ENCODE data around the gene LCN1.
"Not testable (repeated sequence)": the region's sequence is repeated elsewhere in the genome, so short reads cannot be mapped to it uniquely, and the experiment has no call there.

The LCN1 gene

DNA sequence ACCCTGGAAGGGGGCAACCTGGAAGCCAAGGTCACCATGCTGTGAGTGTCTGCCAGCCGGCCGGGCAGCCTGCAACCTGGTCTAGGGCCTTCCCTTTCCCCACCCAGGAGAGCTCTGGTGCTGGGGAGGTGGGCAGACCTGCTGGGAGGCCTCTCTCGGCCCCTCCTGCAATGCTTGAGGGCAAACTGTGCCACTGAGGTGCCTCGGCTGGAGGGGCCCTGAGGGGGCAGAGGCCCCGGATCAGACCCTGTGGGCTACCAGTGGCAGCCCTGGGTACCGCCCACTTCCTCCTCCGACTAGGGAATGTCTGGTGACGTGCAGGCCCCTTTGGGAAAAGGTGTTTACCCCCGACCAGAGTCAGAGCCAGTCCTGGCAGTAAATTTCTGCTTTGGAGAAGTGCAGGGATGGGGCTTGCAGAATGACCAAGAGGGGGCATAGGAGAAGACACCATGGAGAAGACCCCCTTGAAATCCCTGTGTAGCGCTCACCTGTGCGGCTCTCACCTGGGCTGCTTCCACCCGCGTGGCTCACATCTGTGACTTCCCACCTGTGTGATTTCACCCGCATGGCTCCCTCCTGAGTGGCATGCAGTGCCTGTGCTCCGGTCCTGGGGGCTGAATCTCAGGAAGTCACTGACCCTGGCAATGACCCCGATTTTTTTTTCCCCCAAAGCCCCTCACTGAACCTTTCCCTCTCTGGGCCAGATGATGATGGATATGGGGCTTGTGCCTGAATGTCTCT, 1.1 kb downstream of the LCN1 start:
- no peak for DNase-seq (ENCODE audit: low read depth in 2 of 3, low spot score in 1 of 3)

DNA sequence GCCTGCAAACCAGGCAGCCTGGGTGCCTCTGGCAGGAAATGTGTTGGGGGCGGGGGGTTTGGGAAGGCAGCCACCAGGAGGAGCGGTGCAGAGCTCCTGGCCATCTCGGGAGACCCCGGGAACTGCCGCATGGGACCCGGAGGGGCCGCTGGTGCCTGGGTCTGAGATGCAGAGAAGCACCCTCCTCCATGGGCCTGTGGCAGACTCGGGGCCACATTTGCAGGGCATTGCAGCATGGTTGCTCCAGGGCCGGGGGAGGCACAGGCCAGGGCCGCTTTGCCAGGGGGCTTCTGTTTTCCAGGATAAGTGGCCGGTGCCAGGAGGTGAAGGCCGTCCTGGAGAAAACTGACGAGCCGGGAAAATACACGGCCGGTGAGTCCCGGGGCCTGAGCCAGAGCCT, 1.7 kb downstream of the LCN1 start:
- no peak for DNase-seq (ENCODE audit: low read depth in 2 of 3, low spot score in 1 of 3)

DNA sequence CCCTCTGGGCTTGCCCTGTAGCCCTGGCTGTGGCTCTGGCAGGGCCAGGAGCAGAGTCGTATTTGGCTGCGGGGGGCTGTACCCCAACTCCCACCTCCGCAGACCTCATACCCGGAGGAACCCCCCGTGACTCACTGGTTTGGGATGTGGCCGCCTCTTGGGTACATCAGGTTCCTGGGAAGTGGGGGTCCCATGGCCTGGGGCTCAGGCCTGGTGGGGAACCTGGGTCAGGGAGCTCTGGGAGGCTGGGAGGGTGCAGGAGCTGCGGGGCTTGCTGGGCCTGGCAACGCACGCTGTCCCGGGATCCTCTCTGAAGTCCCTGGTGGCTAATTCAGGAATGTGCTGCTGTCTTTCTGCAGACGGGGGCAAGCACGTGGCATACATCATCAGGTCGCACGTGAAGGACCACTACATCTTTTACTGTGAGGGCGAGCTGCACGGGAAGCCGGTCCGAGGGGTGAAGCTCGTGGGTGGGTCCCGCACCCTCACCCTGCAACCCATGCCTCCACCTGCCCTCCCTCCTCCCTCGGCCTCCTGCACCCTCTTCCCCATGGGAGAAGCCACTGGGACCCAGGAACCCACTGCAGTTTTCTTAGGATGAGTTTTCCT, 2.4 kb downstream of the LCN1 start:
- no peak for DNase-seq (ENCODE audit: low read depth in 2 of 3, low spot score in 1 of 3)

DNA sequence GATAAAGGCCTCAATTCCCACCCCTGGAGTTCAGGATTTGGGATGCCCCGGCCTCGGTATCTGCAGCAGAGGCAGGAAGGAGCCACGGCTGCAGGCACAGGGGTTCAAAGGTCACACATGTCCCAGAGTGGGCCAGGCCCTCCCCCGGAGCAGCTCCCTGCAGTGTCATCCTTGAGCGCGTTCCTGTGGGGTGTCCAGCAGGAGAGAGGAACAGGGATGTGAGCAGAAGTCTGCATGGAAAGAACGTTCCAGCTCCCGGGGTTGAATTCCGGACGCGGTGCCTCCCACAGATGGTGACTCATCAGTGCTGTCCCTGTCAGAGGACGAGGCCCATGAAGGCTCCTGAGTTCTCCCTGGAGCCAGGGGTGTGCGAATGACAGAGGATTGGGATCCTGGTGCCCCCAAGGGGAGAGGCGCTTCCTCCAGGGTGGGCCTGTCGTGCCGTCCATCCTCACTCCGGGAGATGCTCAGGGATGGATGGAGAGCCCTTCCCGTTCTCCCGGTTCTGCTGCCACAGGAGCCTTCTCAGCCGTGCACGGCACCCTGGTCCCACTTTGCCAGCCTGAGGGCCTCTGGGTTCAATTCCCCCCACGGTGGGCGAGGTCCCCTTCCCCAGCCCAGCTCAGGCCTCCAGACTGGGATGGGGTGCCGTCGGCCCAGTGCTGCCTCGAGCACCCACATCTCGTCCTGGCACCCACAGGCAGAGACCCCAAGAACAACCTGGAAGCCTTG, 3.1 kb downstream of the LCN1 start:
- no peak for DNase-seq (ENCODE audit: low read depth in 2 of 3, low spot score in 1 of 3)

DNA sequence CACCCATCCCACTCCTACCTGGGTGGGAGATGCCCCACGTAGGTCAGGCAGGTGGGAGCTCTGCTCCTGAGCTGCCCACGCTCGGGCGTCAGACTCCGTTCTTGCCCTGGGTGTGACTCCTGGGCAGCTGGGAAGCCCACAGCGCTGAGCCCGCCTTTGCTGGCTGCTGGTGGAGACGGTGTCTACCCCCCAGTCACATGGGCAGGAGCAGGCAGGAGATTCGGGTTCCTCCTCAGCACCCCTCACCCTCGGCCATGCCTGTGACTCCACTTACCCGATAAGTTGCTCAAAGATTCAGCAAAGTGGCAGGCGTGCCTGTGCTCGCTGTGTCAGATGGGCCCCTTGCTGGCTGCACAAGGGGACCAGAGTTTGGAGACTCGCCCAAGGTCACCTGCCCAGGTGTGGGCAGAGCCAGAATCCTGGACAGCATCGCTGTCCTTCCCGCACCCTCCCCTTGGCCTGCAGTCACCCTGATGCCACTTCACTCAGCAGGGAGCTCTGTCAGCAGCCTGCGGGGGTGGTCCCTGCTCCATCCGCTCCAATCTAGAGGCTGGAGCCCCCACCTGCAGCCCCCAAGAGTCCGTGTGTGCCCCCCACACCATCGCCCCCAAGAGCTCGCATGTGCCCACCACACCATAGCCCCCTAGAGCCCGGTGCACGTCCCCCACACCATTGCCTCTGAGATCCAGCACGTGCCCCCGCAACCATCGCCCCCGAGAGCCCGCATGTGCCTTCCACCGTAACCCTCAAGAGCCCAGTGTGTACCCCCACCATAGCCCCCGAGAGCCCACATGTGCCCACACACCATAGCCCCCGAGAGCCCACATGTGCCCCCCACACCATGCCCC, 4.2 kb downstream of the LCN1 start:
- DNase-seq (ENCODE audit: low read depth in 2 of 3, low spot score in 1 of 3), result no peak

DNA sequence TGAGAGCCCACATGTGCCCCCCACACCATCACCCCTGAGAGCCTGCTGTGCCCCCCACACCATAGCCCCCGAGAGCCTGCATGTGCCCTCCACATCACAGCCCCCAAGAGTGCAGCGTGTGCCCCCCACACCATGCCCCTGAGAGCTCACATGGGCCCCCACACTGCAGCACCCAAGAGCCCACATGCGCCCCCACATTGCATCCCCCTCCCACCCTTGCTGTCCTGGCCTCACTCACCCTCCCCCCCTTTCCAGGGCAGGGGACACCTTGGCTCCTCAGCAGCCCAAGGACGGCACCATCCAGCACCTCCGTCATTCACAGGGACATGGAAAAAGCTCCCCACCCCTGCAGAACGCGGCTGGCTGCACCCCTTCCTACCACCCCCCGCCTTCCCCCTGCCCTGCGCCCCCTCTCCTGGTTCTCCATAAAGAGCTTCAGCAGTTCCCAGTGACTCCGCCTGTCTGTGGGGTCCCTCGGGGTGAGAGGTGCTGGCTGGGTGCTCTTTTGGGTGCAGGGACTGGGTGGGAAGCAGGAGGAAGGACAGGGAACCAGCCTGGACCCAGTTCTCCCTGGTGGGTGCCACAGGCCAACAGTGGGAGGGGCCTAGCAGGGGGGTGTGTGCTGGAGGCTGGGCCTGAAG, 5.0 kb downstream of the LCN1 start:
- DNase-seq (ENCODE audit: low read depth in 2 of 3, low spot score in 1 of 3), result no peak

DNA sequence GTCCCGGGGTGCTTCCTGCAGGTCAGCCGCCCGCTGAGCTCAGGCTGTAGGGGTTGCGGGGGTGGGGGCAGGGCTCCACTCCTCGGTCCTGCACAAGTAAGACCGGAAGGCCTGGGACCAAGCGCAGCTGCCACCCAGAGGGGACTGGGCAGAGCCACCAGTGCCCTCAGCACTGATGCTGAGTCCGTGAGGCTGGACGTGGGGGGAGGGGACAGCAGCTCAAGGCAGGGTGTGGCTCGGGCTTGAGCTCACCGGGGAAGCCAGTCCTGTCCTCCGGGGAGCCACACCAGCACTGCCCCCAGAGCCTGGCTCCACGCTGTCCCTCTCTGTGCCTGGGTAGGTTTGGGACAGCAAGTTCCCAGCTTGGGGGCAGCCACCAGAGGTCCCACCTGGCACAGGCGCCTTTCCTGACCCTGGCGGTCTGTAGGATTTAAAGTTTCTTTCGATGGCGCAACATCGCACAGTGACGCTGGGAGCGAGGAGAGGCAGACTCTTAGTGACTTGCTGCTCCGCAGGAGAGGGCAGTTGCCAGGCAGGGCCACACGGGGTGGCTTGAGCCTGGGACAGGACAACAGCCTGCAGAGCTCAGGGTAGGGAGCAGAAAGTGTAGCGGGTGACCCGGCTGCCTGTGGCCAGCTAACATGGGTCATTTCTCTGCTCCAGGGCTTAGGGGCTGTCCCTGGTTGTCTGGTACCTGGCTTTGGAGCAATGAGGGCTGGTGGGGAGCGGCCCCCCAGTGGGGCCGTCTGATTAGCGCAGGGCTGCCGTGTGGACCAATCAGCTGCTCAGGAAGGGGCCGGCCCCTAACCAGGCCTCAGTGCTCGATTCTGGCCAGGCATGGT, 5.7 kb downstream of the LCN1 start:
- no peak for DNase-seq (ENCODE audit: low read depth in 2 of 3, low spot score in 1 of 3)

DNA sequence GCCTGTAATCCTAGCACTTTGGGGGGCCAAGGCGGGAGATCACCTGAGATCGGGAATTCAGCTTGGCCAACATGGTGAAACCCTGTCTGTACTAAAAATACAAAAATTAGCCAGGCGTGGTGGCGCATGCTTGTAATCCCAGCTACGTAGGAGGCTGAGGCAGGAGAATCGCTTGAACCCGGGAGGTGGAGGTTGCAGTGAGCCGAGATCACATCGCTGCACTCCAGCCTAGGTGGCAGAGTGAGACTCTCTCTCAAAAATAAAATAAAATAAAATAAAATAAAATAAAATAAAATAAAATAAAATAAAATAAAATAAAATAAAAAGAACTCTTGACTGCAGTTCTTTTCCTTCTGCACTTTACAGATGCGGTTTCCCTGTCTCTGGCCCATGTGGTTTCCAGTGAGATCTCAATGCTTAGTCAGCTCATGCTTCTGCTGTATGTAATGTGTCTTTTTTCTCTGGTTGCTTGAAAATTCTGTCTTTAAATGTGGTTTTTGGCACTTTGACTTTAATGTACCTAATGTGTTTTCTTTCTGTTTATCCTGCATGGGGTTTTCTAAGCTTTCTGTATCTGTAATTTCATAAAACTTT, 7.7 kb downstream of the LCN1 start:
- not testable (repeated sequence) for DNase-seq (ENCODE audit: low read depth in 2 of 3, low spot score in 1 of 3)

DNA sequence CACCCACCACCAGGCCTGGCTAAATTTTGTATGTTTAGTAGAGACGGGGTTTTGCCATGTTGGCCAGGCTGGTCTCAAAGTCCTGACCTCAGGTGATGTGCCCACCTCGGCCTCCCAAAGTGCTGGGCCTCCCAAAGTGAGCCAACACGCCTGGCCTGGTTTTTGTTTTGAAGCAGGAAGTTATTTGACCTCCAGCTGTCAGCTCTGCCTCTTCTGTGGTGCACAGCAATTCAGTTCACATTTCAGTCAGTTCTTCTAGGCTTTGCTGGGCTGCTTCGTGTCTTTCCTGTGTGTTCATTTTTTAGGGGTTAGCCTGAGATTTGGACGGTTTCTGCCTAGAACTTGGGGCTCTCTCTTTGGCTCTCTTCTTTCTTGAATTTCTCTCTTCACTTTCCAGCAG, 8.9 kb downstream of the LCN1 start:
- no peak for DNase-seq (ENCODE audit: low read depth in 2 of 3, low spot score in 1 of 3)

DNA sequence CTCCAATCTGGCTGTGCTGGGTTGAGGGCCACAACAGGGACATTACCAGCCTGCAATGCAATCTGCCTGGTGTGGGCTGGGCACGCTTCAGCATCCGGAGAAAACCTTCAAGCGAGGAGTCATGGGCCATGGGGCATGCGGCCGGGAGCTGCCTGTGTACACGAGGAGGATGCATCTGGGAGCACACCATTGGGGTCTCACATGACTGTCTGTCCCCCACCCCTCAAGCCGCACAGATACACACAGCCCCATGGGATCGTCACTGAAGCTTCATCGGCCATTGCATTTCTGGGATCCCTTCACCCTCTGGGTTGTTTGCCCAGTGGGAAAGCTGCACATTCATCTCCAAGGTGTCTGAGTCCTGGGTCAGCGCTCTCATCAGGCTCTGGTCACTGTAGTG, 9.9 kb downstream of the LCN1 start:
- no peak for DNase-seq (ENCODE audit: low read depth in 2 of 3, low spot score in 1 of 3)

DNA sequence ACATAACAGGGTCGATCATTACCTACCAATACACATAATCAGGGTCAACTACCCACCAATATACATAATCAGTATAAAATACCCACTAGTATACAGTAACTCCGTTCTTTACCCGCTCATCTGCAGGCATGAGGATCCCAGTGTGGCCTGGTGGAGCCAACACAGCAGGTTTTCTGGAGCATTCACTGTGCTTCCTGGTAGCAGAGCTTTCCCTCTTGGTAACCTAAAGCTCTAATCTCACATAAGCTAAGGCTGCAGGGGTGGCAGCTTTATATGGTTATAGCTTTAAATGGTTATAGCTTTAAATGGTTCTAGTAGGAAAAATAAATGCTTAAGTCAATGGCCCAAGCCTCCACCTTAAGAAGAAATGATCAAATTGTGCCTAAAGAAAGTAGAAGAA, 11.9 kb downstream of the LCN1 start:
- DNase-seq (ENCODE audit: low read depth in 2 of 3, low spot score in 1 of 3), result no peak

DNA sequence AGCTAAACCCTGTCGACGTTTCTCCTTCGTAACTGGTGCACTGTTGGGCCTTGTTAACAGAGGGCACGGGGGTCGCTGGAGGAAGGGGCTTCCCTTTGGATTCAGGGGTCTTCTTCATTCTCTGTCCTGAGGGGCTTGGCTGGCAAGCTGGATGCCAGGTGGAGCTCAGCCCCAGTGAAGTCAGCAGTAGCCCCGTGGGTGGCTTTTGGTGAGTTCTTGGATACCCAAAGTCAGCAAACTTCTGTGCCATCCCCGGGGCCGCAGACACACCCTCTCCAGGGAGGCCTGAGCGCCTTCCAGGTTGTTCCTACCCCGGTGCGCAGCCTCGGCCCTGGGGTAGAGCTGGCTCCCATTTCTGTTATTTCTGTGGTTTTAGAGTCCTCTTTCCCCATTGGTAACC, 12.4 kb downstream of the LCN1 start:
- DNase-seq (ENCODE audit: low read depth in 2 of 3, low spot score in 1 of 3), result no peak

DNA sequence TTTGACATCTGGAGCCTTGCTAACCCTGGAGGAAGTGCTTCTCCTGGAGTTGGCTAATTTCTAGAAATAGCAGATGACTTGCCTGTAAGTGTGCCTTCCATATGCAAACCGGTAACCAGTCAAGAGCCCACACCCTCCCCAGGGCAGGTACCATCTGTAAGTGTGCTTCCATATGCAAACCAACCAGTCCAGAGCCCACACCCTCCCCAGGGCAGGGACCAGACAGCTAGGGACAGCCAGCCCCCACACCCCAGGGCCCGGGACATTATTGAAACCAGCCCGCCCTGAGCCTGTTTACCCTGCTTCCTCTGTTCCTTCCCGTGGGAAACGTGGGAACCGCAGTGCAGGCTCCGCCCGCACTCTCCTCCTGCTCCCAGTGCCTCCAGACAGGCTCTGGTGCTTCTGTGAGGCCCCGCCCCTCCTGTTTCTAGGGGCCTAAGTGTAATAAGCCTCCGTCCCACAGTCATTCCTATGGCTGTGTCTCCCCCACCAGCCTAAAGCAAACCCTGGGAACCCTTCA, 13.0 kb downstream of the LCN1 start:
- not testable (repeated sequence) for DNase-seq (ENCODE audit: low read depth in 2 of 3, low spot score in 1 of 3)

DNA sequence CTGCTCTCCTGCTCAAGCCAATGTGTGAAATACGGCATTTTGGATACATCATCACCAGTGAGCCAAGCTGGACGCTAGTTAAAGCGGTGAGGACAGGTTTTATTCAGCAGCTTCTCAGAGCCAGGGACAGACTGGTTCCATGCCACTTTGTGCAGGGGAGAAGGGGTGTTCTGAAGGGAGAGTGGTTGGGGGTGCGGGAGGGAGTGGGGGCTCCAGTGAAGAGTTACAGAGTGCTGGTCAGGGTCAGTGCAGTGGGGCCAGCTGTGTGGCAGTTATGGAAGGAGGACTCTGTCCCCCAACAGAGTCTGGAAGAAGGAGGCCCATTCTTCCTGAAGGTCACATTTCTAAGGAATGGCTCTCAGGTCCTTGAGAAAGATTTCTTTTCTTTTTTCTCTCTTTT, 13.6 kb downstream of the LCN1 start:
- DNase-seq (ENCODE audit: low read depth in 2 of 3, low spot score in 1 of 3), result not testable (repeated sequence)

DNA sequence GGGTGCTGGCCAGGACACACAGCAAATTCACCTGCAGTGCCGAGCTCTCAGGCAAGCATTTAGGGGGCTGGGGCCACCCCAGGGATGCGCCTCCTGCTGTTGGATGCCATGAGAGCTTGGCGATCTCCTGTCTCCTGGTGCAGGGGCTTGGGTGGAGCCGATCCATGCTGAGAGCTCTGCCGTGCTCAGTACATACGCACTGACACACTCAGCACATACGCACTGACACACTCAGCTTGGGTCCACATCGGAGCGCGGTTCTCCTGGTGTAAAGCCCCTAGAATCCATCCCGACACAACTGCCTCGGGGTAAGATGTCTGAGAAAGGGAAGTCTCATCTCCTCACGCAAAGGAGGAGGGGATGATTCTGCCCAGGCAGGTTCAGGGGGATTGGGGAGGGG, 14.4 kb downstream of the LCN1 start:
- not testable (repeated sequence) for DNase-seq (ENCODE audit: low read depth in 2 of 3, low spot score in 1 of 3)

DNA sequence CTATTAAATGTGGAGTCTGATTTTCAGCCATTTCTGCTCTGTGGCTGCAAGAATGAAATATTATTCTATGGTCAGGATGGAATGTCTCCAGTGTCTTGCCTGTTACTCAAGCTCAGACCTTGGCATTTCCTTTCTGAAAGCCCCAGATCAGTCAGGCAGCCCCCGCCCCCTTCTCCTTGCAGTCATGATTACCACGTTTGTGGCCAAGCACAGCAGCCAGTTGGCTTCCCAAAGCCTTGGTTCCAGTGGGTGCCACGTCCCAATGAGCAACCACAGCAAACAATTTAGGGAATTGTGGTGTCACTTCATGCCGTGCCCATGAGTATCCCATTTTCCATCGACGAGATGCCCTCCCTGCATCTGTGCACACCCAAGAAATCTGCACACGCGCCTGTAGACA, 15.0 kb downstream of the LCN1 start:
- no peak for DNase-seq (ENCODE audit: low read depth in 2 of 3, low spot score in 1 of 3)

DNA sequence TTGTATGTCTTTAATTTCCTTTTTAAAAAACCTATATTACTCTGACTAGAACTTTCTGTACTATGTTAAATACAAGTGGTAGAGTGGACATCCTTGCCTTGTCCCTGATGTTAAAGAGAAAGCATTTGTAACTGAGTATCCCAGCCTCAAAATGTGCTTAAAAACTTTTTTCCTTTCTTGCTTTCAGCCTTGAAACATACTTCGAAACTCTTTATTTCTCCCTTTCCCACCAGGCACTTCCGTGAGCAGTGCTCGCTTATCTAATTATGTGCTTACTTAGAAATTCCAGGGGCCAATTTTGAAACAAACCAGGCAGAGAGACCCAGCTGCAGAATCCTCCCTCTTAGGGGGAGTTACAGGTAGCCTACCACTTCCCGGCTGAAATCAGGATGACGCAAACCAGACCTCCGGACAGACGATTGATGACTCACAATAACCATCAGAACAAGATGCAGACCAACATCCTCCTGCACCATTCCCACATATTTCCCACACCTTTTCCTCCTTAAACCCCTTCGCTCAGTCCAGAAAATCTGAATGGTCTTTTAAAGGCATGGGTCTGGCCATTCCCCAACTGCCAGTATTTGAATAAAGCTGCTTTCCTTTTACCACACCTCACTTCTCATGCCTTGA, 22.1 kb downstream of the LCN1 start:
- DNase-seq (ENCODE audit: low read depth in 2 of 3, low spot score in 1 of 3), result not testable (repeated sequence)

DNA sequence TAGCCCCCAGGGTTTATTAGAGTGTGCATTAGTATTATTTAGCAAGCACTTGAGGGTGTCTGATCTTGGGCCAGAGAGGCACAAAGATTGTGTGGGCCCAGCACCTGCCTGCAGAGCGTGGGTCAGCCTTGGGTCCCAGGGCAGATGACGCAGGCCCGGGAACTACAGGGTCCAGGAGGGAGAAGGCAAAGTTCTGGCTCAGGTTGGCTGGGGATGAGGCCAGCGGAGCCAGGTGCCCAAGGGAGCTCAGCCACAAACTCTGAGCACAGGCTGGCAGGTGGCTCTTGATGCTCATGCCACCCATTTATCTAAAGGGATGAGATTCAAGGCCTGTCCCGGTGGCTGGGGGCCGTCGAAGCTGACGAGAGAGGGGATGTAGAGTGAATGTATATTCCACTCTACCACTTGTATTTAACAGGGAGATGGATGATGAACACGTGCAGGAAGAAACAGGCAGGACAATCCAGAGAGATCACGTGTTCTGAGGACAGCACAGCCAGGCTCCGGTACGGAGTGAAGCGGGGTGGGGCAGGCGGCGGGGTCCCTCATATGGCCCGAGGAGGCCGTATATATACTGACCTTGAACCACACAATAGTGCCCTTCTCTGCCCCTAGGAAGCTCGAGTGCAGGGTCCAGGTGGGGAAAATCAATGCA, 23.9 kb downstream of the LCN1 start:
- DNase-seq (ENCODE audit: low read depth in 2 of 3, low spot score in 1 of 3), result no peak
